Measurements from ENCODE around the gene KAT8. TPM values are rescaled to one million over a fixed set of nuclear protein-coding genes. Genes with fewer than 3 reads are reported as not detected.

KAT8 gene
- total RNA-seq, 2 experiments from 2014 or later: 114 to 124 TPM

DNA sequence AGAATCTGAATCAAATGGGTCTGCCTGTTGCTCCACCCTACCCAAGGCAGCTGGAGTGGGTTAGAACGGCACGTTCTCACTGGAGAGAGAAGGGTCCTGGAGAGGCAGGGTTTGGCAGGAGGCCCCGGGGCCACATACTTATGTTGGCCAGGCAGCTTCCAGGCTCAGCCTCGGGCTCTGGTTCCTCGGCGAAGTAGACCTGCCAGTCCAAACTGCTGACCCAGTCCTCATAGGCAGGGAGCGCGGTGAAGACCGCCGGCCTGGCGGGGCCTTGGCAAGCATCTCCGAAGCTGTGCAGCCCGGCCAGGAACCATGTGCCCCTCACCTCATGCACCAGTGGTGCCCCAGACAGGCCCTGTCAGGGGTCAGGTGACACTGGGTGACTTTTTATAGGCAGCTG is 33.5 kb upstream of the KAT8 start:
- H3K4me3 ChIP-seq (ENCODE audit: low read length): no peak overlapping the region
- H3K36me3 Mint-ChIP-seq (ENCODE audit: low read depth): peaks cover 46% of the 10 kb centered on the region
- TF ChIP-seq, protein P1, sequence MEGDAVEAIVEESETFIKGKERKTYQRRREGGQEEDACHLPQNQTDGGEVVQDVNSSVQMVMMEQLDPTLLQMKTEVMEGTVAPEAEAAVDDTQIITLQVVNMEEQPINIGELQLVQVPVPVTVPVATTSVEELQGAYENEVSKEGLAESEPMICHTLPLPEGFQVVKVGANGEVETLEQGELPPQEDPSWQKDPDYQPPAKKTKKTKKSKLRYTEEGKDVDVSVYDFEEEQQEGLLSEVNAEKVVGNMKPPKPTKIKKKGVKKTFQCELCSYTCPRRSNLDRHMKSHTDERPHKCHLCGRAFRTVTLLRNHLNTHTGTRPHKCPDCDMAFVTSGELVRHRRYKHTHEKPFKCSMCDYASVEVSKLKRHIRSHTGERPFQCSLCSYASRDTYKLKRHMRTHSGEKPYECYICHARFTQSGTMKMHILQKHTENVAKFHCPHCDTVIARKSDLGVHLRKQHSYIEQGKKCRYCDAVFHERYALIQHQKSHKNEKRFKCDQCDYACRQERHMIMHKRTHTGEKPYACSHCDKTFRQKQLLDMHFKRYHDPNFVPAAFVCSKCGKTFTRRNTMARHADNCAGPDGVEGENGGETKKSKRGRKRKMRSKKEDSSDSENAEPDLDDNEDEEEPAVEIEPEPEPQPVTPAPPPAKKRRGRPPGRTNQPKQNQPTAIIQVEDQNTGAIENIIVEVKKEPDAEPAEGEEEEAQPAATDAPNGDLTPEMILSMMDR (IDR thresholded peaks at IDR 0.05): no peak
- peaks cover 8% of the 10 kb centered on the region for H3K4me1 Mint-ChIP-seq (ENCODE audit: low read depth)
- H3K27ac ChIP-seq (ENCODE audit: low read depth in 1 of 2, low read length in 2 of 2): no peak overlapping the region
- H3K27me3 ChIP-seq (ENCODE audit: control insufficient read depth in 1 of 2, insufficient read depth in 2 of 2, low read length in 2 of 2): no peaks in the 10 kb centered on the region
- ATAC-seq (ENCODE audit: poor library complexity) (no peak), DNase-seq (no peak)
- ChIA-PET CTCF (no interaction called here), POLR2A (interaction anchor here (0.9 to 2.0 kb wide), 3 partner anchors 9 to 33 kb away, joined by 3 to 15 read pairs (median 3); partner anchors contain the start of genes KAT8, ZNF646 and ZNF668)
- H3K4me3 Mint-ChIP-seq: no peak overlapping the region
- no peaks in the 10 kb centered on the region for H3K27me3 Mint-ChIP-seq
- H3K36me3 ChIP-seq (ENCODE audit: insufficient read depth, low read length): peaks cover 55% of the 10 kb centered on the region
- H3K9me3 ChIP-seq (ENCODE audit: control insufficient read depth in 1 of 2, insufficient read depth in 1 of 2, low read length in 2 of 2): no peaks in the 10 kb centered on the region
- intact Hi-C loops (cut with DNase I, micrococcal nuclease): no loop called here
- no peaks in the 10 kb centered on the region for H3K9me3 Mint-ChIP-seq
- H3K4me1 ChIP-seq (ENCODE audit: insufficient read depth, low read length): peaks cover 12% of the 10 kb centered on the region
- no peak overlapping the region for H3K27ac Mint-ChIP-seq

DNA sequence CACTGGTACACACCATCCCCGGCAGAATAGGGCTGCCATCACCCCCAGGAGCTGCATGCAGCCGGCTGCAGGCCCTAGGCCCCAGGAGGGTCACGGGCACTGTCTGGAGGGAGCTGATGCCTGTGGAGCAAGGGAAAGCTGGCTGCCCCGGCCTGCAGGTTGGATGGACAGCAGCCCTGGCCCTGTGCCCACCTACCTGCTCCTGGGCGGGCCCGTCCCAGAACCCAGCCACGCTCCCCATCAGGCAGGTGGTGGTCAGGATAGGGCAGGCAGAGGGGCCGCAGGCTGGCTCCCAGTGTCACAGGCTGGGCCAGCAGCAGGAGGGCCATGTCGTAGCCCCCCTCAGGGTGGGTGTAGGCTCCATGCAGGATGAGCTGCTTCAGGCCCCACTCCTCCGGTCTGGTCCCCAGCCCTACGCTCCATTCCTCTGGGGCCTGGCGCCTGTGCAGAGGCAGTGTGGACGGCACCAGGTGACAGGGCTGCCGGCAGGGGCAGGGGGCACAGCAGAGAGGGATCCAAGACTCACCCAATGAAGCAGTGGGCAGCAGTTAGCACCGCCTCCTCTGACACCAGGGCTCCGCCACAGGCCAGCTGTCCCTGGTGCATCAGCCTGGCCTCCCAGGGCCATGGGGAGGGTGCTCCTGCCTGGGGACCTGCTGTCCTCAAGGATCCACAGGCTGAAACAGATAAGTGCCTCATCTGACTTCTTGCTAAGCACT is 32.7 kb upstream of the KAT8 start:
- H3K9me3 Mint-ChIP-seq: no peaks in the 10 kb centered on the region
- Histone ChIP-seq H3K4me1 (ENCODE audit: insufficient read depth, low read length) (peaks cover 12% of the 10 kb centered on the region), H3K36me3 (ENCODE audit: insufficient read depth, low read length) (peaks cover 48% of the 10 kb centered on the region), H3K27me3 (ENCODE audit: control insufficient read depth in 1 of 2, insufficient read depth in 2 of 2, low read length in 2 of 2) (no peaks in the 10 kb centered on the region), H3K27ac (ENCODE audit: low read depth in 1 of 2, low read length in 2 of 2) (no peak overlapping the region), H3K9me3 (ENCODE audit: control insufficient read depth in 1 of 2, insufficient read depth in 1 of 2, low read length in 2 of 2) (no peaks in the 10 kb centered on the region), H3K4me3 (ENCODE audit: low read length) (no peak overlapping the region)
- TF ChIP-seq, protein P1 (IDR thresholded peaks at IDR 0.05): no peak
- no peak overlapping the region for H3K27ac Mint-ChIP-seq
- H3K4me3 Mint-ChIP-seq: no peak overlapping the region
- no peaks in the 10 kb centered on the region for H3K27me3 Mint-ChIP-seq
- intact Hi-C loops (cut with DNase I, micrococcal nuclease): no loop called here
- ATAC-seq (ENCODE audit: poor library complexity) (no peak), DNase-seq (no peak)
- ChIA-PET CTCF (no interaction called here), POLR2A (interaction anchor here (0.9 to 2.0 kb wide), 3 partner anchors 8 to 33 kb away, joined by 3 to 15 read pairs (median 3); partner anchors contain the start of genes KAT8, ZNF646 and ZNF668)
- peaks cover 42% of the 10 kb centered on the region for H3K36me3 Mint-ChIP-seq (ENCODE audit: low read depth)
- peaks cover 8% of the 10 kb centered on the region for H3K4me1 Mint-ChIP-seq (ENCODE audit: low read depth)

DNA sequence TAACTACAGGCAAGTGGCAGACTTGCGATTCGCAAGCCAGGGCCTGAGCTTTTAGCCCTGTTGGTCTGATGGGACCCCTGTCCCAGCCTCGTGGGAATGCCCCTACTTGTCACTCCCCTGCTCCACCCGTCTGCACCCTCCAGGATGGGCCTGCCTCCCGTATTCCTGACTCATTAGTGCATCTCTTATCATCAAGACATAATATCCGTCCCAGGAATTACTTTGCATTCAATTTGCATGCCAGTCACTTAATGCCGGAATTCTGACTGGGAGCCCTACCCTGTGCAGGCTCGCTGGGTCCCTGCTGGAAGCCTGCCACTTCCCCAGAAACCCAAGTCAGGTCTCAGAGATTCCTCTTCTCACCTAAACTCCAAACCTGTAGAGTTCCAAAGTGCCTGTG is 32.1 kb upstream of the KAT8 start:
- intact Hi-C loops (cut with DNase I, micrococcal nuclease): no loop called here
- no peaks in the 10 kb centered on the region for H3K9me3 Mint-ChIP-seq
- no peaks in the 10 kb centered on the region for H3K27me3 Mint-ChIP-seq
- peaks cover 11% of the 10 kb centered on the region for H3K4me1 ChIP-seq (ENCODE audit: insufficient read depth, low read length)
- POLR2A ChIA-PET: interaction anchor here (0.7 kb wide), 1 partner anchor 11 kb away, joined by 5 read pairs; the partner anchor contains the start of genes ZNF646 and ZNF668
- H3K4me3 ChIP-seq (ENCODE audit: low read length): no peak overlapping the region
- H3K27me3 ChIP-seq (ENCODE audit: control insufficient read depth in 1 of 2, insufficient read depth in 2 of 2, low read length in 2 of 2): no peaks in the 10 kb centered on the region
- H3K4me1 Mint-ChIP-seq (ENCODE audit: low read depth): peaks cover 8% of the 10 kb centered on the region
- H3K4me3 Mint-ChIP-seq: no peak overlapping the region
- CTCF ChIA-PET: no interaction called here
- H3K27ac ChIP-seq (ENCODE audit: low read depth in 1 of 2, low read length in 2 of 2): no peak overlapping the region
- peaks cover 44% of the 10 kb centered on the region for H3K36me3 ChIP-seq (ENCODE audit: insufficient read depth, low read length)
- peaks cover 37% of the 10 kb centered on the region for H3K36me3 Mint-ChIP-seq (ENCODE audit: low read depth)
- no peak for DNase-seq
- no peak overlapping the region for H3K27ac Mint-ChIP-seq
- TF ChIP-seq, protein P1 (IDR thresholded peaks at IDR 0.05): no peak
- ATAC-seq (ENCODE audit: poor library complexity): no peak
- no peaks in the 10 kb centered on the region for H3K9me3 ChIP-seq (ENCODE audit: control insufficient read depth in 1 of 2, insufficient read depth in 1 of 2, low read length in 2 of 2)

Measured in CD4-positive, alpha-beta T cell (primary cell).